Osteocyte (in vitro differentiated cells): ENCODE data around the gene CCDC158. TPM values are rescaled to one million over a fixed set of nuclear protein-coding genes. Genes with fewer than 3 reads are reported as not detected.

Experiments
- DNase-seq: peaks from one replicate; pipeline ENCODE4 v3.0.0; 2021; ENCODE audit warnings: mixed read lengths; ENCODE audit not compliant: unreplicated experiment; ENCODE audit errors: extremely low spot score
- H3K27ac Mint-ChIP-seq: one replicate; pipeline ENCODE4 v1.8.0; 2021; ENCODE audit warnings: mild to moderate bottlenecking, mixed read lengths; ENCODE audit not compliant: unreplicated experiment
- H3K27me3 Mint-ChIP-seq: one replicate; pipeline ENCODE4 v1.8.0; 2021; ENCODE audit warnings: mixed read lengths; ENCODE audit not compliant: unreplicated experiment
- H3K36me3 Mint-ChIP-seq: one replicate; pipeline ENCODE4 v1.8.0; 2021; ENCODE audit warnings: mixed read lengths; ENCODE audit not compliant: unreplicated experiment
- H3K4me1 Mint-ChIP-seq: one replicate; pipeline ENCODE4 v1.8.0; 2021; ENCODE audit warnings: mixed read lengths; ENCODE audit not compliant: unreplicated experiment
- H3K4me3 Mint-ChIP-seq: one replicate; pipeline ENCODE4 v1.8.0; 2021; ENCODE audit warnings: mild to moderate bottlenecking, moderate library complexity, mixed read lengths; ENCODE audit not compliant: unreplicated experiment
- H3K9me3 Mint-ChIP-seq: one replicate; pipeline ENCODE4 v1.8.0; 2021; ENCODE audit warnings: mixed read lengths; ENCODE audit not compliant: unreplicated experiment
- total RNA-seq: library from RNA; stranded (reverse); gene quantifications from 2 replicates; pipeline ENCODE4 v1.2.1, GENCODE V29; 2021
- TF ChIP-seq, protein P1 (sequence below): fragments of 200-600 bp; sonication (generic); IDR thresholded peaks from 2 replicates; pipeline ENCODE4 v1.5.0; 2021; ENCODE audit warnings: antibody characterized with exemption, mild to moderate bottlenecking, moderate library complexity

The CCDC158 gene
- total RNA-seq, 1 donor from 2014 or later, result not detected

DNA sequence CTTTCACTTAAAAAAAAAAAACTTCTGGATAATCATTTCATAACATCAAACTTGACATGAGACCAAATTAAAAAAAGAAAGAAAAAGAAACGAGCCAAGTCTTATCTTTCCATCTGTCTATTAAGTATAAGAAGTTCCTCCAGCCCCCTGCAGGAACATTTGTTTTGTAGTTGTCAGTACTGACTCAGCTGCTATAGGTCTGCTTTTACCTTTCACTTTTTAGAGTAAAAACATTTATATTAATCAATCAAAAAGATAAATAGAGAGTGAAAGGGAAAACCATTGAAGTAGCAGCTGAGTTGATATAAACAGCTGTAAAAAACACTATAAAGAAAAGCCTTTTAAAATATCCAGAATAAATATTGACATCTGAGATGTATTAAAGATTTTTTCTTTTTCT is 46.1 kb downstream of the CCDC158 start:
- TF ChIP-seq, protein P1, sequence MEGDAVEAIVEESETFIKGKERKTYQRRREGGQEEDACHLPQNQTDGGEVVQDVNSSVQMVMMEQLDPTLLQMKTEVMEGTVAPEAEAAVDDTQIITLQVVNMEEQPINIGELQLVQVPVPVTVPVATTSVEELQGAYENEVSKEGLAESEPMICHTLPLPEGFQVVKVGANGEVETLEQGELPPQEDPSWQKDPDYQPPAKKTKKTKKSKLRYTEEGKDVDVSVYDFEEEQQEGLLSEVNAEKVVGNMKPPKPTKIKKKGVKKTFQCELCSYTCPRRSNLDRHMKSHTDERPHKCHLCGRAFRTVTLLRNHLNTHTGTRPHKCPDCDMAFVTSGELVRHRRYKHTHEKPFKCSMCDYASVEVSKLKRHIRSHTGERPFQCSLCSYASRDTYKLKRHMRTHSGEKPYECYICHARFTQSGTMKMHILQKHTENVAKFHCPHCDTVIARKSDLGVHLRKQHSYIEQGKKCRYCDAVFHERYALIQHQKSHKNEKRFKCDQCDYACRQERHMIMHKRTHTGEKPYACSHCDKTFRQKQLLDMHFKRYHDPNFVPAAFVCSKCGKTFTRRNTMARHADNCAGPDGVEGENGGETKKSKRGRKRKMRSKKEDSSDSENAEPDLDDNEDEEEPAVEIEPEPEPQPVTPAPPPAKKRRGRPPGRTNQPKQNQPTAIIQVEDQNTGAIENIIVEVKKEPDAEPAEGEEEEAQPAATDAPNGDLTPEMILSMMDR, result no peak
- no peak for DNase-seq
- H3K4me3 Mint-ChIP-seq, result no peak overlapping the region
- peaks cover 16% of the 10 kb centered on the region for H3K27me3 Mint-ChIP-seq
- H3K9me3 Mint-ChIP-seq, result peaks cover under 1% of the 10 kb centered on the region
- no peaks in the 10 kb centered on the region for H3K36me3 Mint-ChIP-seq
- H3K4me1 Mint-ChIP-seq, result peaks cover 16% of the 10 kb centered on the region
- no peak overlapping the region for H3K27ac Mint-ChIP-seq

DNA sequence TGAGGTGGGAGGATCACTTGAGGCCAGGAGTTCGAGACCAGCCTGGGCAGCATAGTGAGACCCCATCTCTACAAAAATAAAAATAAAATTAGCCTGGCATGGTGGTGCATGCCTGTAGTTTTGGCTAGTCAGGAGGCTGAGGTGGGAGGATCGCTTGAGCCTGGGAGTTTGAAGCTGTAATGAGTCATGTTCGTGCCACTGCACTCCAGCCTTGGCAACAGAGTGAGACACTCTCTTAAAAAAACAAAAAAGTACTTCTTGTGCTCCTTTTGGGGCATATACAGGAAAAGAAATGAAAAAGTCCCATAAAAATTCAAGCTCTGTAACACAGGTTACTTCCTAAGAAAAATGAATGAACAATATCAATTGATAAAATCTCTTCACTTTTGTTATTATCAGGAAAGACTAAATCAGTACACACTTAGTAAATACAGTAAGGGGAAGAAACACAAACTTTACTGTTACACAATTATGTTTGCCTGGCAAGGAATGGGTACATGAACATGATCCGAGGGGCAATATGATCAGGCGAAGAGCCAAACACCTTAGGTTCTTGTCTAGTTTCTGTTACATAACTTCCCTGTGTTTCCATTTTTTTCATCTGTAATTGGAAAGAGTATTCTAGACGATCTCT is 46.9 kb downstream of the CCDC158 start:
- H3K36me3 Mint-ChIP-seq, result no peaks in the 10 kb centered on the region
- peak overlapping the region; percentile 9 for H3K27ac Mint-ChIP-seq
- H3K4me3 Mint-ChIP-seq, result no peak overlapping the region
- peaks cover 17% of the 10 kb centered on the region for H3K27me3 Mint-ChIP-seq
- no peak for DNase-seq
- H3K4me1 Mint-ChIP-seq, result peaks cover 16% of the 10 kb centered on the region
- no peaks in the 10 kb centered on the region for H3K9me3 Mint-ChIP-seq
- TF ChIP-seq, protein P1, result no peak

DNA sequence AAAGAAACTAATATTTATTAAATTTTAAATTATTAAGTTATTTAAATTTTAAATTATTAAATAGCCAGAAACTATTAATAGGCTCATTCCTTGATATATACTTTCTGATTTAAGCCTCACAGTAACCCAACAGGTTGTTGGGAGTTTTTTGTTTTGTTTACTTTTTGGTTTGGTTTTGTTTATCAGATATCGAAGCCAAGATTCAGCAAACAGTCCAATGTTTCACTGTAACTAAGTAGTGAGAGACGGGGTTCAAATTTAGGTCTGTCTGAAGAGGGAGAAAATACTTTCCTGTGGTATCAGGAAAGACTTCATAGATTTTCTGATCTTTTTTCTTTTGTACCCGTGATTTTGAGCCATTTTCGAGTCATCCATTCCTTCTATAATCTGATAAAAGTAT is 54.2 kb downstream of the CCDC158 start:
- no peak for DNase-seq
- no peaks in the 10 kb centered on the region for H3K4me1 Mint-ChIP-seq
- TF ChIP-seq, protein P1, result no peak
- no peaks in the 10 kb centered on the region for H3K36me3 Mint-ChIP-seq
- H3K27ac Mint-ChIP-seq, result no peak overlapping the region
- H3K9me3 Mint-ChIP-seq, result no peaks in the 10 kb centered on the region
- H3K27me3 Mint-ChIP-seq, result peaks cover 24% of the 10 kb centered on the region
- no peak overlapping the region for H3K4me3 Mint-ChIP-seq

DNA sequence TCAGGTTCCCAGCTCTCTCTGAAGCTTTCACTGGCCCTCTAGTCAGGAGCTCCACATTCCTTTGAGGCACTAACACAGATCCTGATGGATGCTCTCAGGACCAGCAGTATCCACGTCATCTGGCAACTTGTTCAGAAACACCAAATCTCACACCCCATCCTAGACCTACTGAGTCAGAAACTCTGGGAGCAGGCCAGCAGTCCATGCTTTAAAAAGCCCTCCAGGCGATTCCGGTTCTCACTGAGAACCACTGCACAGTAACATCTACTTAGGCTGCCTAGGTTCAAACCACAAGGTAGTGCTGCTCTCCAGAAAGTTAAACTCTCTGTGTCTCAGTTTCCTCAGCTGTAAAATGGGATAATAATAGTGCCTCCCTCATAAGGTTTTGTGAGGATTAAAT is 55.3 kb downstream of the CCDC158 start:
- Mint-ChIP-seq H3K4me3 (no peak overlapping the region), H3K9me3 (no peaks in the 10 kb centered on the region), H3K36me3 (no peaks in the 10 kb centered on the region), H3K4me1 (no peaks in the 10 kb centered on the region), H3K27me3 (peaks cover 24% of the 10 kb centered on the region), H3K27ac (no peak overlapping the region)
- TF ChIP-seq, protein P1, result no peak
- no peak for DNase-seq

DNA sequence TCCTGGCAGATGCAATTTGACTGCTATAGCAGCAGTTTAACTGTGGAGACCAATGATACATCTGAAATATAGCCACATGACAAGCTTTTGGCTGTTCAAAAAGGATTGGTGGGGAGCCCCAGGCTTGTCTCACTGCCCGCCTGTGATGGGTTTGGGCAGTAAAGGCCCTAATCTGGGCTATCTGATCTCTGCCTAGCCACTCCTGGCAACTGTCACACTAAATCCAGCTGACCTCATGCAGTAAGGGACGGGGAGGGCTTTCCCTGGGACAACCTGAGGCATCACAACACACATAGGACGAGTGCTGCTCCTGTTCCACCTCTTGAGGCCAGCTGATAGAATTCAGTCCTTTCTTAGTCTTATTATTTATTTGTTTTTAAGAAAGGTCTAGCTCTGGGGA is 56.2 kb downstream of the CCDC158 start:
- Mint-ChIP-seq H3K27ac (no peak overlapping the region), H3K9me3 (no peaks in the 10 kb centered on the region), H3K4me3 (no peak overlapping the region), H3K27me3 (peaks cover 16% of the 10 kb centered on the region), H3K4me1 (no peaks in the 10 kb centered on the region), H3K36me3 (no peaks in the 10 kb centered on the region)
- DNase-seq, result no peak
- TF ChIP-seq, protein P1, result no peak
